ENCODE data around the gene KREMEN2. TPM values are rescaled to one million over a fixed set of nuclear protein-coding genes. Genes with fewer than 3 reads are reported as not detected.

KREMEN2 gene
- total RNA-seq, 1 donor from 2014 or later = not detected

DNA sequence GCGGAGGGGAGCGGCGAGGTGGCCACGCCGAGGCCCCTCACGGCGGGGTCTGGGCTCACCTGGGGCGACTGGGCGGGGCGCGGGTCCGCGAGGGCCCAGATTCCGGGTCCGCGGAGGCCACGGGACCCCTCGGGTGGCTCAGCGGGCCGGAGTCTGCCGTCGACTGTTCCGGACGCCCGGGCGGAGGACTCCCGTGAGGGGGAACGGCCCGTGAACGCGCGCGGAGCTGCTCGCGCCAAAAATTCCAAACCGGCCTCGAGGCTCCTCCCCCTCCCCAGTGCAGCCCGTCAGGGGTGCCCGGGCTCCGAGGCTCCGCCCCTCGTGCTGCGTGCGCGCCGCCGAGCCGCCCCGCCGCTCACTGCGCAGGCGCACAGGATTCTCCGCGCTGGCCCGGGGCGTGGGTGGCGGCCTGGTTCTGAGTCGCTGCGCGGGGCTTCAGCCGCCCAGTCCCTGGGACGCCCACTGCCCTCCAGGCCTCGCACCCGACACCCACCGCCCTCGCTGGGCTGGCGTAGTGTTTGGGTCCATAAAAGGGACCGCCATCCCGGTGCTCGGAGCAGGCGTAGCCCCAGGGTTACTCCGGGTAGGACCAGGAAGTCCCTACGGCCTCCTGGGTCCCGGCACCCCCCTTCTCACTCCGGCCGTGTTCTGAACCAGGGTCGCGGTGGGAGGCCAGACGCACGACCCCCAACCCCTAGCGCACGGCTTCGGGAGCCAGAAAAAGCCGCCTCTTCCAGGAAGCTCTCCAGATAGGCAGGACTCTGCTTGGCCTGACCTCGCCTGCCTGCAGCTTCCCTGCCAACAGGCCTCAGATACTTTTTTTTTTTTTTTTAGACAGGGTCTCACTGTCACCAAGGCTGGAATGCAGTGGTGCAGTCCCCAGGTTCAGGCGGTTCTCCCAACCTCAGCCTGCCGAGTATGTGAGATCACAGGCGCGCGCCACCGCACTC lies 16.4 kb downstream of the KREMEN2 start, which contains the start of gene PKMYT1:
Gene PKMYT1 (minus strand): TSS at position 220 of the 950 bp plus-strand sequence. CDS start 789 bp downstream, outside the sequence.
- peak; percentile 79 for DNase-seq

DNA sequence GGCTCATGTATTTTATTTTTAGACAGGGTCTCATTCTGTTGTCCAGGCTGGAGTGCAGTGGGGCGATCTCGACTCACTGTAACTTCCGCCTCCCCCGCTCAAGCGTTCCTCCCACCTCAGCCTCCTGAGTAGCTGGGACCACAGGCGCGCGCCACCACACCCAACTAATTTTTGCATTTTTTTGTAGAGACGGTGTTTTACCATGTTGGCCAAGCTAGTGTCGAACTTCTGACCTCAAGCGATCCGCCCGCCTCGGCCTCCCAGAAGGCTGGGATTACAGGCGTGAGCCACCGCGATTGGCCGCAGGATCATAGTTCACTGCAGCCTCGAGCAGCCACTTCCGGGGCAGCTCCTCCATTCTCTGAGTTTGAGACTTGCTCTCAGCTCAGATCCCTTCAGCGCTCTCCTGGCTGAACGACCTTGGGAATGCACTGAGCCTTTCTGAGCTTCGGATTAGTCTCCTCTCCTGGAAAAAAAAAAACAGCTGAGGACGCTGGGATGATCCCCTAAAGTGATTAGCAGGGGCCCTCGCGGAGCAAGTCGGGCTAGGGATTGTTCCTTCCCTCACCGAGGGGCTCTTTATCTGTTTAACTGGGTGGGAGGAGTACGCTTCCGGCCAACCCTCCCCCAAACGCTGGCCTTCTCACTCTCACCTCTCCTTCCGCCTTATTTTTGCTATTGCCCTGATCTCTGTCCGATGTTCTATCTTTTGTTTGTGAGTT lies 17.3 kb downstream of the KREMEN2 start:
- DNase-seq = no peak

DNA sequence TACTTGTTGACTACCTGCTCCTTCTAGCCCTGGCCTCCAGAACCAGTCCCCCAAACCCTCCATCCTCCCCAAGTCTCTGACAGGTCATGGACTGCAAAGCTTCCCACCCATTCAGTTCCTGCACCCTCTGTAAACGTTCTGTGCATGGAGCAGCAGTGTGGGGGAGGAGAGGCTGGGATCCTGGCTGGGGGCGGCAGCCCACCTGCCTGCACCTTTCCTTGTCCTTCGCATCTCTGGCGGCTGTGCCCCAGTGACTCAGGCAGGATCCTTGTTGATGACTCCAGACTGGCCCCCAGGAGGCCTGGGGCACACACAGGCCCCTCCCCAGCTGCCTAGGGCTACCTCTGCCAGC lies 17.8 kb downstream of the KREMEN2 start:
- DNase-seq = no peak

DNA sequence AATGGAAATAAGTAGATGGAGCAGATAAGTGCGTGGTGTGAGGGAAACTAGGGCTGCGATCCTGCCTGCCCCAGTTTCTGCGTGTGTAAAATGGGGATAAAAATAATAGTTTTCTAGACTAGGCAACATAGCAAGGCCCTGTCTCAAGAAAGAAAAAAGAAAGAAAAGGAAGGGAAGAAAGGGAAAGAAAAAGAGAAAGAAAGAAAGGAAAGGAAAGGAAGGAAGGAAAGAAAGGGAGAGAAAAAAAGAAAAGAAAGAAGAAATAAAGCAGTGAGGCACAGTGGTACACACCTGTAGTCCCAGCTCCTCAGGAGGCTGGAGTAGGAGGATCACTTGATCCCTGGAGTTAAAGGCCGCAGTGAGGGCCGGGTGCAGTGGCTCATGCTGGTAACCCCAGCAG lies 18.3 kb downstream of the KREMEN2 start:
- DNase-seq = no peak

DNA sequence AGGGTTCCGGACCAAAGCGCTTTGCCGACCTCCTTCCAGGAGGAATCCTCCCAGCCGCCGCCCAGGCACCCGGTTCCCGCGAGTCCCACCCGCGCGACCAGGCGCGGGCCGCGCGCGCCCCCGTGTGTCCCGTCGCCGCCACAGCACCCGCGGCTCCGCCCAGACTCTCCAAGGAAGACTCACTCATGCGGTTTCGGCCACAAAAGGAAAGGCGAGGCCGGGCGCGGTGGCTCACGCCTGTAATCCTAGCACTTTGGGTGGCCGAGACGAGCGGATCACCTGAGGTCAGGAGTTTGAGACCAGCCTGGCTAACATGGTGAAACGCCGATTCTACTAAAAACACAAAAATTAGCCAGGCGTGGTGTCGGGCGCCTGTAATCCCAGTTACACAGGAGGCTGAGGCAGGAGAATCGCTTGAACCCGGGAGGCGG lies 19.6 kb downstream of the KREMEN2 start:
- peak; percentile 74 for DNase-seq

DNA sequence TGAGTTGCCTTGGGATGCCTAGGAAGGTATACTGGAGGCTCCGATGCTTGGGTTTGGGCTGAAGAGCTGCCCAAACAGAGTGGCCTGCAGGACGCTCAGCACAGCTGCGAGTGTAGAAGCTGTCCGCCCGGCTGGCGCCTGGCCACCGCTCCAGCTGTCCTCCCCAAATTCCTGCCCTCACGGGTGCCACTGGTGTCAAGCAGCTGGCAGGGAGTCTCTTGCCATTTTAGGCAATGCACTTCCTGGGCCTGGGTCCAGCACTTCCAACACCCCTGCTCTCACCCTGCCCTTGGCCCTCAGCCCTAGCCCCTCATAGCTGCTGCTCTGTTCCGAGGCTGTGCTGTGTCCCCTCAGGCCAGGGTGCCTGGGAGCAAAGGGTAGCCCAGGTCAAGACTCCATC lies 21.4 kb downstream of the KREMEN2 start:
- no peak for DNase-seq

DNA sequence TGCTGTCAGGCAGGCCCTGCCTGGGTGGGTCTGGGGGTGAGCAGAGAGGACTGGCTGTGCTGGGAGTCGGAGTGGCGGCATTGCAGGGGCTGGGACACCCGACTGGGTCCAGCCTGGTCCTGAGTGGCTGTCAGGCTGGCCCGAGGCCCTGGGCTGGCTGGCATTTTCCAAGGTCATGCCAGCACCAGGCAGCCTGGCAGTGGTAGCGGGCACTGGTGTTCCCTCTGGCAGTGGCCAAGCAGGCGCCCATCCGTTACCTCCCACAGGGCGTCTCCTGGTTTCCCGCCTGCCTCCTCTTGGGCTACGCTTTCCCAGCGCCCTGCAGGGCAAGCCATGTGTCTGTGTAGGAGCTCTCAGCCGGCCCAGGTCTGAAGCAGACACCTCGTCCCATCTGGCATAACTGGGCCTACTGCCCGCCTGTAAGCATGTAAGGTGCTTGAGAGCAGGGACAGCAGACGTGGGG lies 21.8 kb downstream of the KREMEN2 start:
- no peak for DNase-seq

DNA sequence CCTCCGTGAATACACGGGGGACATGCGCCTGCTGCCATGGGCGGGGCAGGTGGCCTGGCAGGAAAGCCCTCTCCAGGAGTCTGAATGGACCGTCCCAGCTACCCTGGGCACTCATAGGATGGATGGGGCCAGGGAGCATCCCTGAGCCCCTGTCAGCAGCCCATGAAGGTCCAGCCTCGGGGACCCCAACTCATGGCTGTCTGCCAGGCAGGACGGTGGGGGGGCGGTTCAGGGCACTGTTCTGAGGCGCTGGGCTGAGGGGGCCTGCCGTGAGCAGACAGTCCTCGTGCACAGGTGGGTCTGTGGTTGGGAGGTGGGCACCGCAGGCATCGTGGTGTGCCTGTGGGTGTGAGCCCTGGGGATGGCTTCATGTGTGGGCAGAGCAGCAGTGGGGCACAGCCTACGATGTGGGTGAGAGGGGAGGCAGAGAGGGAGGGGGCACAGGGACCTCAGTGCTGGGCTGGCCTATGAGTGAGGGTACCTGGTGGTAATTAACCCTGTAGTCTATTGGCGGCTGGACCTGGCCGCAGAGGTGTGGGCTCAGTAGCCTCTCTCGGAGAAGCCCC lies 22.6 kb downstream of the KREMEN2 start:
- DNase-seq = no peak

DNA sequence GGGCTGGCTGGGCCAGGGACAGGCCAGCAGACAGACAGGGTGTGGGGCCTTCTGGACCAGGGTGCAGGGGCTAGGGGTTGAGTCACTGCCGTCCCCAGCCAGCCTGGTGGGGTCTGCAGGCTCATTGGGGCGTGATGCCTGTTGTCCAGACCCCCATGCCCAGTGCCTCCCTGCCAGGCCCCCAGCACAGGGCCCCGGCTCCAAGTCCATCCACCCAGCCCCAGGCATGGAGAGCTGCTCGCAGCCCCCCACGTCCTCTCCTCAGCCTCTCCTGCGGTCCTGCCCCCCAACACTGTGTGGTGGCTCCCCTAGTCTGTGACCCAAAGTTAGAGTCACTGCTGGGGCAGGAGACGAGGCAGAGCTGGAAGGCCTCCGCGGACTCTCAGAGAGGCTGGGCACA lies 23.2 kb downstream of the KREMEN2 start:
- DNase-seq = no peak

DNA sequence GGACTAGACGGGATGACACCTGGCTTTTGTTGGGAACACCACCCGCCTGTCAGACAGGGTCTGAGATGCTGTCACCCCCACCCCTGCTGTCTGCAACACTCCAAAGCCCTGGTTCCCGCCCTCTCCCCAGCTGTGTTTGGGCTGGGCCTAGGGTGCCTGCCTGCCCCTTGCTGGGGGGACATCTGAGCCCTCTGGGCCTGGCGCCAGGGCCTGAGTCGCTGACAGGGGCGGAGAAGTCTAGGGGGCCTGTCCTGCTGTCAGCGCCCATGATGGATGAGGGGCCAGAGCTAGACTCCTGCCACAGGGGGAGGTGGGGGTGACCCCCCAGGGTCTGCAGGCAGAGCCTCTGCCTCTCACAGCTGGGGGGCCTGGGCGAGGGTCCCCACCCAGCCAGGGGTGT lies 23.8 kb downstream of the KREMEN2 start:
- DNase-seq = no peak

DNA sequence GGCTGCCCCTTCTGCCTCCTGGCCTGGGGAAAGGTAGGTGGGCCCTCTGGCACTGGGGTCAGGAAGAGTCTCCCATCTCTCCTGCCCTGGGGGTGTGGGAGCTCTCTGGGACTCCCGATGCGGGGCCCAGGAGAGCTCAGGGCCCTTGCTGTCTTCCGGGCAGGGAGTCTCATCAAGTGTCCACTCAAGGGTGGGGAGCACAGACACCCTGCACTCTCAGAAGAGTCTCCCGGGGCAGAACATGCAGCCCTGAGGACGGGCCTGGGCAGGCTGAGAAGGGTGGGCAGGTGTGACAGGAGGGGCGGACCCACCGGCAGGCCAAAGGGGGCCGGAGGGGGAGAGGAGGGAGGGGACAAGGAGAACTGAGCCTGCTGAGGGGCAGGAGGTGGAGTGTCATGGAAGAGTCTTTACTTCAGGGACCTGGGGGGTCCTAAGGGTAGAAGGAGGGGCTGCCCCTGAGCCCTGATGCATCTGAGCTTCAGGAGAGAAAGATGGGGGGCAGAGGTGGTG lies 24.6 kb downstream of the KREMEN2 start:
- no peak for DNase-seq

DNA sequence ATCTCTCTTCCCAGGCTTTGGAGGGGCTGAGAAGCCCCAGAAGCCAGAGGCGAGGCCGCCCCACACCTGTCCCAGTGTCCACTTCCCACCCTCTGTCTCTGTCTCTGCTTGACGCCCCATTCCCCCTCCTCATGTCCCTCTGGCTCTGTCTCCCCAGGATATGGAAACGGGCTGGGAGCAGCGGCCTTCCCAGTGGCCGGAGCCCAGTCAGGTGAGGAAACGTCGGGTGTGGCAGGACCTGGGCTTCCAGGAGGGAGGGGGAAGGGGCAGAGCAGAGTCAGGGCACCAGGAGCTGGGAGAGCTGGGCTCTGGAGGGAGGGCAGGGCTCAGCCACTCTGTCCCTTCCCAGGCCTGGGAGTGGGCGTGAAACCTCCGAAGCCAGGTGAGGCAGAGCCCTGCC lies 26.8 kb downstream of the KREMEN2 start:
- DNase-seq = no peak

DNA sequence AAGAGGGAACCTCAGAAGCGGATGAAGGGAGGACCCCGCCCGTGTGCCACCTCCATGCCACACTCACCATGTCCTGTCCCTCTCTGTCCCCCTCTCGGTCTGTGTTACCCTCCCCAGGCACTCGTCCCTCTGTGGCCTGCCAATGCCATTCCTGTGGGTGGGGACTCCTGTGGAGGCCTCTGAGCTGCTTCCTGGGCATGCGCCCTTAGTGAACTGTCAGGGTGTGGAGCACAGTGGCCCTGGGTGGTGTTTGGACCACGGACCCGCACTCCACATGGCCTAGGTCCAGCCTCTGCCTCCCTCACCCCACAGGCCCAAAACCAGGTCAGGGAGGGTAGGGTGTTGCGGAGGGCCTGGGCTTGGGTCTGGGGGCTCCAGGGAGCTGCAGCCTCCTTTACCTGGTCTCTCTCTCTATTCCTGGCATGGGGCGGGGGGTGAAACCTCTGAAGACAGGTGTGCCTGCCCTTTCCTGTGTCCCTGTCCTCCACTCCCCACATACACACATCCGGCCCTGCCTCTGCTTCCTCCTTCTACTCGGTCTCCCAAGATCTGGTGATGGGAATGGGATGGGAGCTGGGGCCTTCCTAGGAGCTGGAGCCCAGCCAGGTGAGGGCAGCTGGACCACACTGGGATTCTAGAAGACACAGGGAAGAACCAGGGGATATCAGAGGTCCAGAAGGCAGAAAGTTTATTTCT lies 27.6 kb downstream of the KREMEN2 start:
- DNase-seq = no peak

DNA sequence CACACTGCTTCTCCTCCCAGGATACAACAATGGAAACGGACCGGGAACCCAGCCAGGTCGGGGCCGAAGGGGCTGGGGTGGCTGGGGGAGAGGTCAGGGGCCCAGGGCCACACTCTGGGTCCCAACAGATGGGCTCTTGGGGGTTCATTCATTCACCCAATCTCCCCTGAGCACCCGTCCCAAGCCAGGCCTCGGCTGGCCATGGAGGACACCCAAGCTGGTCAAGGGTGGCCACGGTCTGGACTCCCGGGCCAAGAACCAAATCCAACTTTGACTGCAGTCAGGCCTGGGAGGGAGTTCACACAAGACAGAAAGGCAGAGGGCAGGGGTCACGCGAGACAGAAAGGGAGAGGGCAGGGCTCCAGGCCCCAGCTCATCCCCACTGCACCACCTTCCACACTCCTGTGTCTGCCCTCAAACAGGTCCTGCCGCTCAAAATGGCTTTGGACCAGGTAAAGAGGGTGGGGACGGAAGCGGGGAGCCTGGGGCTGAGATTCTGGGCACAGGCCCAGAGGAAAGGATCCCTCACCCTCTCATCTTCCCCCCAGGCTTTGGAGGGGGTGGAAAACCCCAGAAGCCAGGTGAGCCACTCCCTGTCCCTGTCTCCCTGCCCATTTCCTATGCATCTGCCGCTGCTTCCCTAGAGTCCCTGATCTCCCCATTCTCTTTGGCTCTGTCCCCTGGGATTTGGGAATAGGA lies 28.5 kb downstream of the KREMEN2 start:
- DNase-seq = no peak

DNA sequence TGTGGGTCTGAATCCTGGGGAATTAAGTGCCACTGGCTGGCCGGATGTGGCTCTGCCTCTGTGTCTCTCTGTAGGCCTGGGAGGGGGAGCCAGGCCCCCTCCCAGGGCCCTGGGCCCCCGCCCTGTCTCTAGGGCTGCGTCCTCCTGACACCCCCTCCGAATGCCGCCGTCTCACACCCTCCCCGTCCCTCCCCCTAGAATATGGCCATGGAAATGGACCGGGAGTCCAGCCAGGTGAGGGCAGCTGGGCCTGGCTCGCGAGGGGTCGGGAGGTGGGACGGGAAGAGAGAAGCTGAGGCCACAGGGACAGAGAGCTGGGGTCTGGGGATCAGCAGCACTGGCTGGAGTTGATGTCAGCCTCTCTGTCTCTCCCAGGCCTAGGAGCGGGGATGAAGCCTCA lies 32.2 kb downstream of the KREMEN2 start:
- no peak for DNase-seq

DNA sequence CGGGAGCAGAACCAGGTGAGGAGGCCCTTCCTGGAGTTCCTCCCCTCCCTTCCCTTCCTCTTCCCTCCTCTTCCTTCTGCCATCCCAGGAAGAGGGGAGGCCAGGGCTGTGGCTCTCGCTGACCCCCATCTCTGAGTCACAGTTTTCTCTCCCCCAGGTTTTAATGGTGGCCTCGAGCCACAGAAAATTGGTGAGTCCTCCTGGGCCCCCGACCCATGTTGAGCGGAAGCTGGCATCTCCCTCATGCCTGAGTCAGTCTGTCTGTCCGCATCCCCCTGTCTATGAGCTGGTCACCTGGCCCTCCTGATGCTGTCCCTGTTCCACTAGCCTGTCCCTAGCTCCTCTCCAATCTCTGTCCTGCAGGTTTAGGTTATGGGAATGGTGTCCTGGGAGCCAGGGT lies 35.9 kb downstream of the KREMEN2 start:
- no peak for DNase-seq

DNA sequence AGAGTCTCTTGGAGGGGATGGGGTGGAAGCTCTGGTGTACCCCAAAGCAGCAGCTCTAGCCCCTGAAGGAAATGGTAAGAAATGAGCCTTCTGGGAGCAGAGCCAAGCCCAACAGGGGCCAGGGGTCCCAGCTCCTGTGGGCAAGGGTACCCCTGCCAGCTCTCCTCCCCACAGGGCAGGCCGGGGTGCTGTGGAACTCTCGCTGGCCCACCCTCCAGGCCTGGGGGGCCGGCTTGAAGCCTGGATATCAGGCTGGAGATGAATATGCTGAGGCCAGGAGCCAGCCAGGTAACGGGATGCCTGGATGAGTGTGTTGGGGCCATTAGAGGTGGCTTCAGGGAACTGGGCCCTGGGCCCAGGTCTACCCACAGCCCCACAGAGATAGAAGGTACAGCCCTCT lies 36.5 kb downstream of the KREMEN2 start:
- DNase-seq = no peak

DNA sequence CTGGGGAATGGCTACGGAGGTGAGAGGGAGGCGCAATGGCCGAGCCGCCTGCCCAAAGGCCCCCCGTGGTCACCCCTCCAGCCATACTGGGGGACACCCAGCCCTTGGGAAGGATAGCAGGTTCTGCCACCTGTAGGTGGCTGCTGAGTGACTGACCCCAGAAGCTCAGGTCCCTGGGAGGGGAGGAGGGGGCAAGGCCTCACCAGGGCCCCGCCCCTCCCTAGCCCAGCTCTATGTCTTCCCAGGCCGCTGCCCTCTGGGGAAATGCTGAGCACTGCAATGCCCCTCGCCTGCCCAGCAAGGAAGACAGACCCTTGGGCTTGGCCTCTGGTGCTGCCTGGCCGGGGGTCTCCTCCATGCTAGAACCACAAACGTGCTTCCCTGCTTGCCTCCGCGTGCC lies 37.2 kb downstream of the KREMEN2 start:
- no peak for DNase-seq

DNA sequence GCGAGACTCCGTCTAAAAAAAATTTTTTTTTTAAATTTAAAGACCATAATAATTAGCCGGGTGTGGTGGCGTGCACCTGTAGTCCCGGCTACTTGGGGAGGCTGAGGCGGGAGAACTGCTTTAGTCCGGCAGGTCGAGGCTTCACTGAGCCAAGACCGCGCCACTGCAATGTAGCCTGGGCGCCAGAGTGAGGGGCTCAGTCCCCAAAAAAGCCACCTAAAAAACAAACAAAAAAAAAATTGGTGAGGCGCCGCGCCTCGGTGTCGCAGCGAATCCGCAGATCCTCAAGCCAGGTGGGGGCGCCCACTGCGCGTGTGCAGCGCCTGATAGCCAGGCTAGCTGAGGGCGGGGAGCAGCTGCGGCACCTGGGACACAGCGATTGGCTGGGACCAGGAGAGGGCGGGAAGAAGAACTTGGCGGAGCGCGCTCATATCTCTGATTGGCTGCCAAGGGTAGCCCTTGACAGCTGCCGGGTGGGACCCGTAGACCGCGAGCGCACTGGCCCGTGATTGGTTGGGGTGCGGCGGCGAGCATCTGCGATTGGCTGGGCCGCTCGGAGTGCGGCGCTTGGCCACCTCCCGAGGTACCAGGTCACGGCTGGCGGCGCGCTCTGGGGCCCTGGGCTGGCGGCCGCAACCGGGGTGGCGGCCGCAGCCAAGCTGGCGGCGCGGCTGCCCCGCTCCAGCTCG lies 39.7 kb downstream of the KREMEN2 start:
- DNase-seq = peak; percentile 98

DNA sequence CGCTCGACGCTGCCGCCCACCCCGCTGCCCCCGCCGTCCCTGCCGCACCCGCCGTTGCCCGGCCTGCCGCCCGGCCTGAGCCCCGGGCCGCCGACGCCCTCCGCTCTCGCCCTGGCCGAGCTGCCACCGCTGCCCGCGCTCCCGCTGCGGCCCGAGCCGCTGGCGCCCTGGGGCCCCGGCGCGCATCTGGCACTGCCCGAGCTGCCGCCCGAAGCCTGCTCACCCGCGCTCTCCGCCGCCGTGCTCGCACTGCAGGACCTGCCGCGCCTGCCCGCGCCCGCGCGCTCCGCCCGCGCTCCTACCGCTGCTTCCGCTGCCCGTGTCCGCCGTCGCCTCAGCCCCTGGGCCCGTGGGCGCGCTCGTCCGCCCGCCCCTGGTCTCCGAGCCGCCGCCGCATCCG lies 40.2 kb downstream of the KREMEN2 start:
- DNase-seq = no peak

DNA sequence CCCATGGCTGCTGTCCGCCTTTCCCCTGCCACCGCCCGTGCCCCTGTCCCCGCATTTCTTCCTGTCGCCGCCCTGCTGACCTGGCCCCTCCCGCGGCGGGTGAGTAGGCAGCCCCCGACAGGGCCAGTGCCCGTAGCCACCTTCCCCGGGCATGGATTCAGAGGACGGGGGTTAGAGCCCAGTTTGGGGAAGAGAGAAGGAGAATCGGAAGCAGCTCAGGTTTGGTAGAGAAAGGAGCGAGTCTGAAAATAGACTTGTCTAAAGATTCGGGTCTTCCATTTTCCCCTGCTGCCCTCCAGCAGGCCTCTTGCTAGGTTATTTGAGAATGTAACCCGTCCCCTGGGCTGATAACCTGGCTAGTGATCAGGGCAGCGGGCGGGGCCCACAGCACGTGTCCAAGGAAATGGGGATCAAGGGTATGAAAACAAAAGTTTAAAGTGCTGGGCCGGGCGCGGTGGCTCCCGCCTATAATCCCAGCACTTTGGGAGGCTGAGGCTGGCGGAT lies 40.8 kb downstream of the KREMEN2 start:
- no peak for DNase-seq
